ENCODE measurements around the gene NUDT8.
"Not testable (repeated sequence)": the region's sequence is repeated elsewhere in the genome, so short reads cannot be mapped to it uniquely, and the experiment has no call there.

Gene NUDT8

DNA sequence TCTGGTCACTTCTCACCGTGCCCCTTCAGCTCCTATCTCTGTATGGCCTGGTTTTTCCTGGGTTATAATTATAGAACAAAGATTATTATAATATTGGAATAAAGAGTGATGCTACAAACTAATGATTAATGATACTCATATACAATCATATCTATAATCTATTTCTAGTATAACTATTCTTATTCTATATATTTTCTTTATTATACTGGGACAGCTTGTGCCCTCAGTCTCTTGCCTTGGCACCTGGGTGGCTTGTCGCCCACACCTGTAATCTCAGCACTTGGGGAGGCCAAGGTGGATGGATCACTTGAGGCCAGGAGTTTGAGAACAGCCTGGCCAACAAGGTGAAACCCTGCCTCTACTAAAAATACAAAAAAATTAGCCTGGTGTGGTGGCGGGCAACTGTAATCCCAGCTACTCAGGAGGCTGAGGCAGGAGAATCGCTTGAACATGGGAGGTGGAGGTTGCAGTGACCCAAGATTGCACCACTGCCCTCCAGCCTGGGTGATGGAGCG is 30.0 kb upstream of the NUDT8 start:
- not testable (repeated sequence) for DNase-seq

DNA sequence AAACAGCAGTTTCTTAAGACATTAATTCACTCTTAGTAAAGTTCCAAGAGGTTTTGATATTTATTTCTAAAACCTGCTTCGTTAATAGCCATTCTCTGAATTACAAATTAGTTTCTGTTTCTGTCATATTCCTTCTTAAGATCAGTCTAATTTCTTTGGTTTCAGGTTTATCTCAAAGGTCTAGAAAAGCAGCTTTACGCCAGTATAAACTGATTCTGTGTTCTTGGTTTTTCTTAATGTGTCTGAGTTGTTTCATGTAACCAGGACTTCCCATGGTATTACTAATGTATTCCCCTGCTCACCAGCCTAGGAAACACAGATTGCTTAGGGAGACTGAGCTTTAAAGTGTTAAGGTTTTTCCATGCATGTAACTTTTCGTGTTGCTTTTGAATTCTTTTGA is 27.6 kb upstream of the NUDT8 start:
- no peak for DNase-seq

DNA sequence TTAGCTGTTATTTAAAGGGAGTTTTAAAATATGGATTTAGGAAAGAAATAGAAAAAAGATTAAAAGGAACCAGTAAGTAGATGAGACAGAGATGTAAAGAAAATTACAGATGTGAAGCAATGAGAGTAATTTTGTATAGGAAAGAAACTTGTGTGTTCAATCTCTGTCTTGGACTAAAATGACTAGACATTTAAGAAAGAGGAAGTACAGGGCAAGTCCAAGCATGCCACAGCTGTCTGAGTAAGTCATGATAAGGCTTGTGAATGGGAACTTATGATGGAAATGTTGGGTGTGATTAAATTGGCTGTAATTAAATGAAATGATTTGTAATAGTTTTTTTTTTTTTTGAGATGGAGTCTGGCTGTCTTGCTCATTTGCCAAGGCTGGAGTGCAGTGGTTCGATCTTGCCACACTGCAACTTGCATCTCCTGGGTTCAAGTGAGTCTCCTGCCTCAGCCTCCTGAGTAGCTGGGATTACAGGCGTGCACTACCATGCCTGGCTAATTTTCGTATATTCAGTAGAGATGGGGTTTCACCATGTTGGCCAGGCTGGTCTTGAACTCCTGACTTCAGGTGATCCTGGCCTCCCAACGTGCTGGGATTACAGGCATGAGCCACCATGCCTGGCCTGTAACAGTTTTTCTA is 26.7 kb upstream of the NUDT8 start:
- no peak for DNase-seq

GRCh38 chr11:67654225-67654624 is 24.5 kb upstream of the NUDT8 start:
- no peak for DNase-seq

DNA sequence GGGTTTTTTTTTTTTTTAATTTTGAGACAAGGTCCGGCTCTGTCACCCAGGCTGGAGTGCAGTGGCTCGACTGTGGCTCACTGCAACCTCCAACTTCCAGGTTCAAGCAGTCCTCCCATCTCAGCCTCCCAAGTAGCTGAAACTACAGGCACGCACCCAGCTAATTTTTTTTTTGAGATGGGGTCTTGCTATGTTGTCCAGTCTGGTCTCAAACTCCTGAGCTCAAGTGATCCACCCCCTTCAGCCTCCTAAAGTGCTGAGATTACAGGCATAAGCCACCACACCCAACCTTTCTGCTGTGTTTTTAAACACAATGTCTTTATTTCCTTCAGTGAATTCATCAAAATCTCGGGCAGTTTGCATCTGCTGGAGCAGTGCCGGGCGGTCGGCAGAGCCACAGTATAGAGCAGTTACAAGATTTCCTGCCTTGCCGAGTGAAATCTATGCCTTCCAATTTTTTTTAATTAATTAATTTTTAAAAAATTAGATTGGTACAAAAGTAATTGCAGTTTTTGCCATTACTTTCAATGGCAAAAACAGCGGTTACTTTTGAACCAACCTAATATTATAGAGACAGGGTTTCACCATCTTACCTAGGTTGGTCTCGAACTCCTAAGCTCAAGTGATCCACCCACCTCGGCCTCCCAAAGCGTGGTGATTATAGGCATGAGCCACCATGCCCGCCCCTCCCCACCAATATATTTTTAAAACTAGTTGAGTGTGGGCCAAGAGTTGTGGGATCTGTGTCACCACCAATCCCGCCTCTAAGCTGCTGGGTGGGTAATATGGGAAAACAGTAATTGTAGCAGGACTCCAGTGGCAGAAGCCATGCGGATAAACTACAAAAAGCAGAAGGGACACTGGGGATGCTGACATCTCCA is 23.5 kb upstream of the NUDT8 start:
- peak; percentile 18 for DNase-seq

- DNase-seq: no peak
Measured at GRCh38 chr11:67651976-67652781, 22.4 kb upstream of the NUDT8 start.

GRCh38 chr11:67649634-67650510 is 20.1 kb upstream of the NUDT8 start:
- peak; percentile 16 for DNase-seq

DNA sequence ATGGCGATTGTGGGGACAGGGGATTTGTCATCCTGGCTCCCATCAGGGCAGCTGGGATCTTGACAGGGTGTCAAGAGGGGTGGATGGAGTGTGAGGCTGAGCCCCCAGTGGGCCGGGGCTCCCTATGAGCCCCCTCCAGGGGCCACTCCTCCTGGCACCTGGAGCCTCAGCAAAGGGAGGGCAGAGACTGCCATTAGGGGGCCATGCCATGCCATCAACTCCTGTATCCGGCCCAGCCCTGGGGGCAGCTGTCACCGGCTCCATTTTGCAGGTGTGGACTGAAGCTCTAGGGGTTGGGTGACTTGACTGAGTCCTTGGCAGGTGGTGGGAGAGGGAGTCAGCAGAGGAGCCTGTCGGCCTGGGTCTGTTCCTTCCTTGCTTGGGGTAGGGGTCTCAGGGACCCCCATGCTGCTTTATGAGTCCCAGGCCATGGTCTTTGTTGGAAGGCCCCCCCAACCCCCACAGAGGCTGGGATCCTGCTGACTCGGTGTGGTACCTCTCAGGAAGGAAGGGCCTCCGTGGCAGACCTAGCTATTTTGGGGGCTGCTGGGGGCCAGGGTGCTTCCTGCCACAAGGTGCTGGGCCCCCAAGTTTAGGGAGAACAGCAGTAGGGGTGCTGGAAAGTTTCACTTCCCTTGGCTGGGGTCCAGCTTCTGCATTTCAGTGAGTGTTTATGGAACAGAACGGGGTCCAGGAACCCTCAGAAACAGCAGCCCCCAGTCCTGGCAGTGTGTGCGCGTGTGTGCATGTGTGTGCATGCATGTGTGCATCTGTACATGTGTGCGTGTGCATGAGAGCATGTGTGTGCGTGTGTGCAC is 19.3 kb upstream of the NUDT8 start:
- no peak for DNase-seq

DNA sequence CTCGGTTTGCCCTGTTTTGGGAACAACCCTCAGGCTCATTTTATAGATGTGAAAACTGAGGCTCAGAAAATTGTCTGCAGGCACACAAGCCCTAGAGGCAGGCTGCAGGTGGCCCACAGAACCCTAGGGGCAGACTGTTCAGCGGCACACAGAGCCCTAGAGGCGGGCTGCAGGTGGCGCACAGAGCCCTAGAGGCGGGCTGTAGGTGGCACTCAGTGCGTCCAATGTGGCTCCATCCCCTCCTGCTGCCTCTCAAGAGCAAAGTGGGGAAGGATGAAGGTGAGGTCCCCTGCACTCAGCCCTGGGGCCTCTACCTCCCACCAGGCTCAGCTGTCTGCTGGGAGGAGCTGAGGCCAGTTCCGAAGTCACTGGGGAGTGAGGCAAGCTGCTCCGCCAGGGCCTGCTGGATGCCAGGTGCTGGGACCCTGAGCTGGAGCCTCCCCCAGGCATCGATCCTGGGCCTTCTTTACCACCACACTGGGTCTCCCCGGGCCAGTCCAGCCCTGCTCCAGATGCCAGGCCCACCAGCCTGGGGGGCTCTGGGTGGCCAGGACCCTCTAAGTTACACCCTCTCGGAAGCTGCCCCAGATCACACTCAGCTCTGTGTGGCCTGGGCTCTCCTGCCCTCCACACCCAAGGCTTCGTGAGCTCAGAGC is 18.5 kb upstream of the NUDT8 start:
- DNase-seq: peak; percentile 12

- no peak for DNase-seq
Measured at GRCh38 chr11:67647471-67647870, 17.7 kb upstream of the NUDT8 start.

DNA sequence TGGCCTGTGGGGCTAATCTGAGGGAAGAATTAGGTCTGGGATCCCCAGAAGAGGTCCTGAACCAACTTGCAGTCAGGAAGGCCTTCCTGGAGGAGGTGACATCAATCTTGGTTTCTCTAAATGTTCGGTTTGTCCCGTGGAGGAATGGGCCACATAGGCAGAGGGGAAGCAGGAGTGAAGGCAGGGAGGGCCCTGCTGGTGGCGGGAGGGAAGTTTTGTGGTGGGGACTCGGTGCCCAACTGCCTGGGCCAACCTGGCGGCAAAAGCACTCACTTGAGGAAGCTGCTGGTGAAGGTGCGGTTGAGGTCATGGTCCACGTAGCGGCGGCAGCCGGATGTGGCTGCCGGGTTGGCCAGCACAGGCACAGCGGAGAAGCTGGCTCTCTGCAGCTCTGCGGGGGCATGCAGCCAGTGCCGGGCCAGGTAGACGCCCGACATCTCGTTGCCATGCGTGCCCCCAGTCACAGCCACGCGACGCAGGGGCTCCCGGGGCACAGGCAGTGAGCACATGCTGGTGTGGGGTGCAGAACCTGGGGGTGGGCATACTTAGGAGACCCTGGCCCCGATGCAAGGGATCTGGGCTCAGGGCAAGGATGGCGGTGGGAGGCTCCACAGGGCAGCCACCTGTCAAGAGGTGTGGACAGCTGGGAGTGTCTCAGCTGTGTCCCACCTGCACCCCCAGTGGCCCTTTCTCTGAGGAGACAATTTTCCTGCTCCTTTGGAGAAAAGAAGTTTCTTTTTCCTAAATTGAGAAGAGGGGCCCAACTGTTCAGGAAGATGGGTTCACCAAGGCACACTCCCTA is 17.0 kb upstream of the NUDT8 start:
- DNase-seq: no peak

GRCh38 chr11:67645521-67646461 is 16.1 kb upstream of the NUDT8 start:
- DNase-seq: no peak

DNA sequence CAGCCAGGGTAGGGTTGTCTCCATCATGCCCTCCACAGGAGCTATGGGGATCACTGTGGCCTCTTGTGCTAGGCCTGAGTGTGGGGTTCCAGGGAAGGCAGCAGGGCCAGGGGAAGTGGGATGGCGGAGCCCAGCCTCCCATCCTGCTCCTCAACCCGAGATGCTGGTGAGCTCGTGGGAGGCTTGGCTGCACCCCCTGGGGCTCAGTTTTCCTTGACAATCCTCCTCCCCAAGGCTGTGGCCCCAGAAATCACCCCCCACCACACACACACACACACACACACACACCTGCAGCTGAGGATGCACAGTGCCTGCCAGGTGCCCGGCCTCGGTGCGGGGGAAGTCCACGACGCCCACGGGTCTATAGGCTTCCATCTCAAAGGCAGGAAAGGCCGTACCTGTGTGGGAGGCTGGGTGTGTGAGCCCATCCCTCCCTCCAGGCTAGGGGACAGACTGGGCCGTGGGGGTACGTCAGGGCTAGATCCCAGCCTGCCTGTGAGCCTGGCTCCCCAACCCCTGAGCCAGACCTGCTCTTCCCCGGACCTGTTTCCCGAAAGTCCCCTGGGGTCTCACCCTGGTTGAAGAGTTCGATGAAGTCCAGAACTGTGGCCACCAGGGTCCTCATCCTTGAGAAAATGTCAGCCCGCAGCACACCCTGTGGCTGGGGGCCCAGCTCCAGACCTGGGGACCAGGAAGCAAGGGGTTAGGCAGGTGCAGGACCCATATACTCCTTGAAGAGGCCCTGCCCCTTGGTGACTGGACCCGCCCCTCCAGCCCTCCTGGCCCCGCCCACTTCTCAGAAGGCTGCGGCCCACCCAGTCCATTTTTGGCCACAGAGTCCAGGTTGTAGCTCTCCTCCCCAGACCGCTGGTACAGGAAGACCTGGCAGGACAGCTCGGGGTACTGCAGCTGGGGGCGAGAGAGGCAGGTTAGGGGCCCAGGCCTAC is 15.0 kb upstream of the NUDT8 start:
- peak; percentile 14 for DNase-seq

DNA sequence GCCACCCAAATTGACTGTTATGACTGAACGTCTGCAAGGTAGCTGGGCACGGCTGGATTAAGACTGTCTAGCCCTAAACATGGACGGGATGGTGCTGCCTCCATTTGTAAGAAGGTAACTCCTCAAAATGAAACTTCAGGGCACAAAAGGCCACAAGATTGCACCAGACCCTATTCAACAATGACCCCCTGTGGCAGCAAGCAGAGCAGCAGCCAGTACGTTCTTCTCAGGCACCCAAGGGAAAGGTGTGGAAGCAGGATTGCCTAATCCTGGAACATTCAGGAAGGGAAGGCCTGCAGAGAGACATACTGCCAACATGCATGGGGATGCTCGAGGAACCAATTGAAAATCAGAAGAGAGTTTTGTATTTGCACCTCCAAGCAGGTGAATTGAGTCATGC is 14.3 kb upstream of the NUDT8 start:
- DNase-seq: peak; percentile 5

DNA sequence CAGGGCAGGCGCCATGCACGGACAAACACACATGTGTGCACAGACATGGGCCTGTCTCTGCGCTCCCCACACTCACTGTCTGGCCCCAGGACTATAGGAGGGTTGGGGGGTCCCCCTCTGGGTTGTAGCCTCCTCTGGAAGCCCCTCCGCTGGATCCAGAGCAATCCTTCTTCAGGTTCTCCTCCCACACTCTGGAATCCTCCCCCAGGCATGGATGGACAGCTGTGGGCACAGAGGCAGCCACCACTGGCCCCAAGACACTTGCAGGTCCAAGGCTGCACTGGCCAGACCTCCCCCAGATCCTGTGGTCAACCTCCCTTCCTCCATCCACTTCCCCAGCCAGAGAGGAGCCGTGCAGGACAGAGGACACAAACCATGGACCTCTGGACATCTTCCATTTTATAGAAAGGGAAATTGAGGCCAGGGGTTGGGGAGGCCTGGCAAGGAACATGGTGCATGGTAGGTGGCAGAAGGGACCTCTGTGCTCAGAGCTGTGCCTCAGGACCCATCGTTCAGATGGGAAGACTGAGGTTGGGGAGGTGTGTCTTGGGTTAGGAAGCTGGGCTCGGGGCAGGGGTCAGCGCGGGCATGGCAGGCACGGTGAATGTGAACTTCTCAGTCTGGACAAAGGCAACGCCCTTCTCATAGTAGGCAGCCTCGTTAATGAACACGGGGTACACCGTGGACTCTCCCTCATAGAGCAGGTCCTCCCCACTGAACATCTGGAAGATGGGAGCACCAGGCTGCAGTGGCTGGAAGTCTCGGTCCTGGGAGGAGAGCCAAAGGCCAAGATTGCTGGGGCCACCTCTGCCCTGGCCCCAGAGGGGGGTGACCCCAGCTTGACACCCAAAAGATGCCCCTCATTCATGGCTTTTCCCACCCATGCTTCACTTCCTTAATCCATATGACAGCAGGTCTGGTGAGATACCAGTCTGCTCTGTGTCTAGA is 12.7 kb upstream of the NUDT8 start:
- DNase-seq: no peak

Data from right hindlimb (tissue), 1 donor.